Right hindlimb (tissue), 1 donor: ENCODE measurements around the gene CRHR2.

Experiments
- DNase-seq: peaks from one replicate; pipeline ENCODE4 v3.0.0-alpha.2; 2018

The CRHR2 gene

GRCh38 chr7:30674876-30675275 is 7.4 kb downstream of the CRHR2 start:
- DNase-seq: no peak

GRCh38 chr7:30674420-30674819 is 7.8 kb downstream of the CRHR2 start:
- no peak for DNase-seq

- peak; percentile 73 for DNase-seq
Observed at GRCh38 chr7:30671793-30672465, 10.3 kb downstream of the CRHR2 start.

GRCh38 chr7:30668102-30668501 is 14.2 kb downstream of the CRHR2 start:
- no peak for DNase-seq

- DNase-seq: no peak
Observed at GRCh38 chr7:30667172-30667571, 15.1 kb downstream of the CRHR2 start.

- no peak for DNase-seq
Observed at GRCh38 chr7:30665449-30665848, 16.8 kb downstream of the CRHR2 start.

GRCh38 chr7:30665043-30665442 is 17.2 kb downstream of the CRHR2 start:
- DNase-seq: no peak

GRCh38 chr7:30664184-30664885 is 17.9 kb downstream of the CRHR2 start:
- no peak for DNase-seq

- DNase-seq: no peak
Observed at GRCh38 chr7:30663414-30663813, 18.8 kb downstream of the CRHR2 start.

- DNase-seq: no peak
Observed at GRCh38 chr7:30662431-30662939, 19.8 kb downstream of the CRHR2 start.

GRCh38 chr7:30661926-30662325 is 20.3 kb downstream of the CRHR2 start:
- DNase-seq: no peak

GRCh38 chr7:30660331-30661255 is 21.7 kb downstream of the CRHR2 start:
- no peak for DNase-seq

- no peak for DNase-seq
Observed at GRCh38 chr7:30659312-30659711, 22.9 kb downstream of the CRHR2 start.

GRCh38 chr7:30658479-30659074 is 23.7 kb downstream of the CRHR2 start:
- no peak for DNase-seq

GRCh38 chr7:30657131-30657530 is 25.1 kb downstream of the CRHR2 start:
- DNase-seq: no peak

- no peak for DNase-seq
Observed at GRCh38 chr7:30656006-30656957, 26.0 kb downstream of the CRHR2 start.

- no peak for DNase-seq
Observed at GRCh38 chr7:30655096-30655970, 26.9 kb downstream of the CRHR2 start.

- no peak for DNase-seq
Observed at GRCh38 chr7:30654296-30655090, 27.8 kb downstream of the CRHR2 start.
